ENCODE results near the gene C1orf167.

C1orf167 gene

DNA sequence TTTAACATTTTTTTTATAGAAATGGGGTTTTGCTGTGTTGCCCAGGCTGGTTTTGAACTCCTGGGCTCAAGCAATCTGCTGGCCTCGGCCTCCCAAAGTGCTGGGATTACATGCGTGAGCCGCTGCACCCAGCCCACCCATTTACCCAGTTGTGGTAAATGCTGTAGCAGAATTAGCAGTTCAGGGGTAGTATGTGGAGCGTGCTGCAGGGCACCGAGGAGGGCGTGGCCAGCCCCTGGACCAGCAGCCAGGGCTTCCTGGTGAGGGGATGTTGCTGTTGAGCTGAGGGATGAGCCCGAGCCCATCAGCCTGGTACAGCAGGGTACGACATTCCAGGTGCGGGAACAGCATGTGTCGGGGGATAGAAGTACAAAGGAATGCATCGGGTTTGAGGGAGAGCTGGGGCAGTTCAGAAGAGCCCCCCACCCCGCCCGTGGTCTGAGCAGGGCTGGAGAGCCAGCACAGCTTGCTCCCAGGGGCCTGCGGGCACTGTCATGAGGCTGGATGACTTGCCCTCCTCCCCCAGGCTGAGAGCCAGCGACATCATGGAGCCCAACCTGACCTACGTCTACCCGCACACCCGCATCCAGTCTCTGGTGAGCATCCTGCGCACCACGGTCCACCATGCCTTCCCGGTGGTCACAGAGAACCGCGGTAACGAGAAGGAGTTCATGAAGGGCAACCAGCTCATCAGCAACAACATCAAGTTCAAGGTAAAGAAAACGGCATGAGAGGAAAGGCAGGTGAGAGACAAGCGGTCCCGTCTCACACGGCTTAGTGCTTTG is 73.6 kb downstream of the C1orf167 start:
- DNase-seq (ENCODE audit: low read depth) = no peak

- no peak for DNase-seq (ENCODE audit: low read depth)
These were observed 75.2 kb downstream of the C1orf167 start for GRCh38 chr1:11836955-11837766.

GRCh38 chr1:11837767-11838348 is 75.9 kb downstream of the C1orf167 start:
- no peak for DNase-seq (ENCODE audit: low read depth)

GRCh38 chr1:11838349-11839272 is 76.6 kb downstream of the C1orf167 start:
- peak; percentile 59 for DNase-seq (ENCODE audit: low read depth)
